ENCODE results near the gene TTLL5. TPM values are rescaled to one million over a fixed set of nuclear protein-coding genes. Genes with fewer than 3 reads are reported as not detected.

The TTLL5 gene
- total RNA-seq, 3 donors from 2014 or later, result 21.9 to 66.6 (median 35.7) TPM

- DNase-seq (ENCODE audit: low spot score in 2 of 2), result peak; percentile 30 to 63
- intact Hi-C loops (cut with DNase I; ENCODE audit: low total_unique reads), result no loop called here
- TF ChIP-seq, protein P1, sequence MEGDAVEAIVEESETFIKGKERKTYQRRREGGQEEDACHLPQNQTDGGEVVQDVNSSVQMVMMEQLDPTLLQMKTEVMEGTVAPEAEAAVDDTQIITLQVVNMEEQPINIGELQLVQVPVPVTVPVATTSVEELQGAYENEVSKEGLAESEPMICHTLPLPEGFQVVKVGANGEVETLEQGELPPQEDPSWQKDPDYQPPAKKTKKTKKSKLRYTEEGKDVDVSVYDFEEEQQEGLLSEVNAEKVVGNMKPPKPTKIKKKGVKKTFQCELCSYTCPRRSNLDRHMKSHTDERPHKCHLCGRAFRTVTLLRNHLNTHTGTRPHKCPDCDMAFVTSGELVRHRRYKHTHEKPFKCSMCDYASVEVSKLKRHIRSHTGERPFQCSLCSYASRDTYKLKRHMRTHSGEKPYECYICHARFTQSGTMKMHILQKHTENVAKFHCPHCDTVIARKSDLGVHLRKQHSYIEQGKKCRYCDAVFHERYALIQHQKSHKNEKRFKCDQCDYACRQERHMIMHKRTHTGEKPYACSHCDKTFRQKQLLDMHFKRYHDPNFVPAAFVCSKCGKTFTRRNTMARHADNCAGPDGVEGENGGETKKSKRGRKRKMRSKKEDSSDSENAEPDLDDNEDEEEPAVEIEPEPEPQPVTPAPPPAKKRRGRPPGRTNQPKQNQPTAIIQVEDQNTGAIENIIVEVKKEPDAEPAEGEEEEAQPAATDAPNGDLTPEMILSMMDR (IDR thresholded peaks at IDR 0.05), result no peak
- peak in 2 of 3 donors; percentile 34 to 37 for TF ChIP-seq POLR2AphosphoS5 (IDR thresholded peaks at IDR 0.05)
- H3K27ac ChIP-seq, result no peak overlapping the region
- H3K4me1 ChIP-seq, result no peaks in the 10 kb centered on the region
- no peaks in the 10 kb centered on the region for H3K9me3 ChIP-seq
- H3K4me3 ChIP-seq, result no peak overlapping the region
- H3K36me3 ChIP-seq, result no peaks in the 10 kb centered on the region
- H3K27me3 ChIP-seq, result no peaks in the 10 kb centered on the region
Measured at GRCh38 chr14:75648066-75648838, 12.8 kb upstream of the TTLL5 start.

- Histone ChIP-seq H3K4me3 (no peak overlapping the region), H3K27ac (no peak overlapping the region), H3K27me3 (no peaks in the 10 kb centered on the region), H3K36me3 (no peaks in the 10 kb centered on the region), H3K9me3 (no peaks in the 10 kb centered on the region), H3K4me1 (no peaks in the 10 kb centered on the region)
- TF ChIP-seq POLR2A (IDR thresholded peaks at IDR 0.05) (no peak), POLR2AphosphoS5 (IDR thresholded peaks at IDR 0.05) (no peak)
- TF ChIP-seq, protein P1 (IDR thresholded peaks at IDR 0.05), result no peak
- intact Hi-C loops (cut with DNase I; ENCODE audit: low total_unique reads), result no loop called here
- no peak for DNase-seq (ENCODE audit: low spot score in 2 of 2)
Measured at GRCh38 chr14:75649337-75649736, 11.7 kb upstream of the TTLL5 start.

- H3K4me1 ChIP-seq, result no peaks in the 10 kb centered on the region
- no peak overlapping the region for H3K4me3 ChIP-seq
- H3K27me3 ChIP-seq, result no peaks in the 10 kb centered on the region
- peaks cover 4% of the 10 kb centered on the region for H3K36me3 ChIP-seq
- intact Hi-C loops (cut with DNase I; ENCODE audit: low total_unique reads), result no loop called here
- no peak for TF ChIP-seq POLR2A (IDR thresholded peaks at IDR 0.05)
- TF ChIP-seq POLR2AphosphoS5 (IDR thresholded peaks at IDR 0.05), result no peak
- TF ChIP-seq, protein P1 (IDR thresholded peaks at IDR 0.05), result no peak
- DNase-seq (ENCODE audit: low spot score in 2 of 2), result no peak
- no peak overlapping the region for H3K27ac ChIP-seq
- no peaks in the 10 kb centered on the region for H3K9me3 ChIP-seq
Measured at GRCh38 chr14:75649773-75650172, 11.3 kb upstream of the TTLL5 start.

DNA sequence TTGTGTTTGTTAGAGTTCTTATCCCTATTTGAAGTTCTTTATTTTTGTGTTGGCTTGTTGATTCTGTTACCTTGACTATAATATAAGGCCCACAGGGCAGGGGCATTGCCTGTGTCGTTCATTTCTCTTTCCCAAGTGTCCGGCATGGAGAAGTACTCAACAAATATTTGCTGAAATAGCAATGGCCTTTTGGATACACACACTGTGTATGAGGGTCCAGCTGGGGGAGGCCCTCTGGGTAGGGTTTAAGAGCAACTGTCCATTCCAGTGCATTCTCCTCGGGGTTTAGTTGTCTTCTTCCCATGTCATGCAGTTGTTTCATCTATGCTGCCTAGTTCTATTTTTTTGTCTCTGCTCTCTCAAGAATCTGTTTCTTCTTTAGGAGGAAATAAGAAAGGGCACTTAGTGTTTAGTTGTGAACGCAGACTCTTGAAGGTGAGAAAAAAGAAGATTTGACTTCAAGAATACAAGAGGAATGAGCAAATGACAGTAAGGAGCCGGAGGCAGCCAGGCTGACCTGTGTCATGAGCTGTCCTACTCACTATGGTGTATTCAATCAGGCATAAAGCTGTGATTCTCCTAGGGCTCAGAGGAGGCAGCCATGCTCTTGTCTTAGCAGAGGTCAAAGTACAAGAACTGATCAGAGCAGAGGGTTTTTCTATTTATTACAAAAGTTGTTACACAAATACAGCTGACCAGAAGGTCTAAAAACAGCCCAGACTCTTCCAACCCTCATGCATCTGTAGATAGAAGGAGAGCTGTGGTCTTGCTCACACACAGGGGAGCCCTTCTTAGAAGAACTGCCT lies 10.6 kb upstream of the TTLL5 start:
- no peaks in the 10 kb centered on the region for H3K4me1 ChIP-seq
- H3K27me3 ChIP-seq, result no peaks in the 10 kb centered on the region
- no peak overlapping the region for H3K27ac ChIP-seq
- H3K36me3 ChIP-seq, result peaks cover 5% of the 10 kb centered on the region
- intact Hi-C loops (cut with DNase I; ENCODE audit: low total_unique reads), result no loop called here
- H3K4me3 ChIP-seq, result no peak overlapping the region
- H3K9me3 ChIP-seq, result no peaks in the 10 kb centered on the region
- TF ChIP-seq POLR2A (IDR thresholded peaks at IDR 0.05), result no peak
- TF ChIP-seq, protein P1 (IDR thresholded peaks at IDR 0.05), result no peak
- no peak for TF ChIP-seq POLR2AphosphoS5 (IDR thresholded peaks at IDR 0.05)
- no peak for DNase-seq (ENCODE audit: low spot score in 2 of 2)

DNA sequence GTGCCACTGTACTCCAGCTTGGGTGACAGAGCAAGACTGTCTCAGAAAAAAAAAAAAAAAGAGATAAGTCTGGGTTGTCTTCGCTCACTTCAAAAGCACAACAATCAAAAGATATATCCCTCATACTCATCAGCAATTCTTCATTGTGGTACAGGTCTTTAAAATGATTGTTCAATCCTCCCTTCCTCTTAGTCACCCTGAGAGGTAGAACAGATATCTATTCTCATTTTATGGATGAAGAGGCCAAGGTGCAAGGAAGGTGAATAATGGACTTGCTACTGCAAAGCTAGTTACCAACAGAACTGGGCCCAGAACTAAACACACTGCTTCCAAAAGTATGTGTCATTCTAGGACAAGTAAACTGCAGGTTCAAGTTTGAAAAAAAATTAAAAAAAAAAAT lies 7.5 kb upstream of the TTLL5 start:
- no peaks in the 10 kb centered on the region for H3K9me3 ChIP-seq
- peaks cover 5% of the 10 kb centered on the region for H3K36me3 ChIP-seq
- intact Hi-C loops (cut with DNase I; ENCODE audit: low total_unique reads), result no loop called here

More for the DNA sequence above, 7.5 kb upstream of the TTLL5 start:
- TF ChIP-seq, protein P1 (IDR thresholded peaks at IDR 0.05), result no peak
- no peaks in the 10 kb centered on the region for H3K4me1 ChIP-seq
- DNase-seq (ENCODE audit: low spot score in 2 of 2), result no peak
- H3K27ac ChIP-seq, result no peak overlapping the region
- no peaks in the 10 kb centered on the region for H3K27me3 ChIP-seq
- no peak overlapping the region for H3K4me3 ChIP-seq
